ENCODE results near the gene BTN2A1. TPM values are rescaled to one million over a fixed set of nuclear protein-coding genes. Genes with fewer than 3 reads are reported as not detected.

BTN2A1 gene
- total RNA-seq, 1 experiment from 2014 or later: 11.2 TPM

DNA sequence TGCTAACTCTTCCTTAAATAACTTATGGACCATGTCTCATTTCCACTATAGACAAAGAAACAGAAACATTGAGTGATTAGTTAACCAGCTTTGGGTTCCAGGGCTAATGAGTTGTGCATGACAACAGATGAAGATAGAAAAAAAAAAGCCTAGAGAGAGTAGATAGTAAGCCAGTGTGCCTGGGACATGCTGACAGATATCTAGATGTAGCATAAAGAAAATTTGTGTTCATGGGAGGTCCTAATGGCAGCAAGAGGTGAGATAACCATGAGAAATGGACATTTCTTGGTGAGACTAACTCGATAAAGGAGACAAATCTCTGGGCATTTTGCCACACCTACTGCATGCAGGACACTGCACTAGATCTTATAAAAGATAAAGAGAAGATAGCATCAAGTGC, 20.2 kb upstream of the BTN2A1 start:
- Histone ChIP-seq H3K4me2 (ENCODE audit: low read length) (no peak overlapping the region), H3K9me2 (ENCODE audit: insufficient read depth) (no peaks in the 10 kb centered on the region), H3K9ac (ENCODE audit: low read length) (no peak overlapping the region), H3K4me1 (ENCODE audit: control insufficient read depth in 1 of 2, insufficient read depth in 2 of 2, low read length in 2 of 2) (peaks cover 0 to 13% of the 10 kb centered on the region in 2 experiments; a peak in 3 of 4 replicates), H4K20me1 (ENCODE audit: insufficient read depth) (no peaks in the 10 kb centered on the region), H2AFZ (ENCODE audit: low read depth, low read length, poor library complexity, severe bottlenecking) (no peak overlapping the region), H3K36me3 (ENCODE audit: control insufficient read depth in 1 of 2, insufficient read depth in 2 of 2, low read length in 2 of 2) (0 out of 4 replicates have a peak, but pooled peaks cover 0 to 3% of the 10 kb centered on the region in 2 experiments), H3K27me3 (ENCODE audit: insufficient read depth, low read length) (no peaks in the 10 kb centered on the region), H3K27ac (ENCODE audit: low read depth, low read length) (no peak overlapping the region), H3K4me3 (replicated peaks in 1 of 2; ENCODE audit: low read depth in 1 of 2, low read length in 2 of 2) (no peak overlapping the region), H3K9me3 (ENCODE audit: control insufficient read depth in 1 of 2, insufficient read depth in 1 of 2, low read depth in 1 of 2, low read length in 2 of 2) (peaks cover 0 to 7% of the 10 kb centered on the region in 2 experiments; a peak in 1 of 4 replicates), H3K79me2 (ENCODE audit: insufficient read depth, low read length) (no peaks in the 10 kb centered on the region)
- TF ChIP-seq POLR2AphosphoS5 (IDR thresholded peaks at IDR 0.05; ENCODE audit: low read depth, low read length) (no peak), FOSL1 (IDR thresholded peaks at IDR 0.05; ENCODE audit: low read depth) (no peak), CEBPB (IDR thresholded peaks at IDR 0.05; ENCODE audit: low read depth) (no peak), RAD21 (IDR thresholded peaks at IDR 0.05; ENCODE audit: low read depth) (no peak), SRF (IDR thresholded peaks at IDR 0.05; ENCODE audit: low read depth) (no peak), ZNF274 (IDR thresholded peaks at IDR 0.05; ENCODE audit: low read depth, low read length) (no peak), ELF1 (IDR thresholded peaks at IDR 0.05; ENCODE audit: borderline replicate concordance, low read depth) (no peak), POLR2A (IDR thresholded peaks at IDR 0.05; ENCODE audit: borderline replicate concordance, extremely low read depth, insufficient read depth, insufficient read length) (no peak), EZH2 (IDR thresholded peaks at IDR 0.05) (no peak)
- TF ChIP-seq, protein P1, sequence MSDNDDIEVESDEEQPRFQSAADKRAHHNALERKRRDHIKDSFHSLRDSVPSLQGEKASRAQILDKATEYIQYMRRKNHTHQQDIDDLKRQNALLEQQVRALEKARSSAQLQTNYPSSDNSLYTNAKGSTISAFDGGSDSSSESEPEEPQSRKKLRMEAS (IDR thresholded peaks at IDR 0.05): no peak
- TF ChIP-seq, protein P2, sequence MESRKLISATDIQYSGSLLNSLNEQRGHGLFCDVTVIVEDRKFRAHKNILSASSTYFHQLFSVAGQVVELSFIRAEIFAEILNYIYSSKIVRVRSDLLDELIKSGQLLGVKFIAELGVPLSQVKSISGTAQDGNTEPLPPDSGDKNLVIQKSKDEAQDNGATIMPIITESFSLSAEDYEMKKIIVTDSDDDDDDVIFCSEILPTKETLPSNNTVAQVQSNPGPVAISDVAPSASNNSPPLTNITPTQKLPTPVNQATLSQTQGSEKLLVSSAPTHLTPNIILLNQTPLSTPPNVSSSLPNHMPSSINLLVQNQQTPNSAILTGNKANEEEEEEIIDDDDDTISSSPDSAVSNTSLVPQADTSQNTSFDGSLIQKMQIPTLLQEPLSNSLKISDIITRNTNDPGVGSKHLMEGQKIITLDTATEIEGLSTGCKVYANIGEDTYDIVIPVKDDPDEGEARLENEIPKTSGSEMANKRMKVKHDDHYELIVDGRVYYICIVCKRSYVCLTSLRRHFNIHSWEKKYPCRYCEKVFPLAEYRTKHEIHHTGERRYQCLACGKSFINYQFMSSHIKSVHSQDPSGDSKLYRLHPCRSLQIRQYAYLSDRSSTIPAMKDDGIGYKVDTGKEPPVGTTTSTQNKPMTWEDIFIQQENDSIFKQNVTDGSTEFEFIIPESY (IDR thresholded peaks at IDR 0.05; ENCODE audit: extremely low read depth, insufficient replicate concordance, low read length): no peak
- TF ChIP-seq, protein P3, sequence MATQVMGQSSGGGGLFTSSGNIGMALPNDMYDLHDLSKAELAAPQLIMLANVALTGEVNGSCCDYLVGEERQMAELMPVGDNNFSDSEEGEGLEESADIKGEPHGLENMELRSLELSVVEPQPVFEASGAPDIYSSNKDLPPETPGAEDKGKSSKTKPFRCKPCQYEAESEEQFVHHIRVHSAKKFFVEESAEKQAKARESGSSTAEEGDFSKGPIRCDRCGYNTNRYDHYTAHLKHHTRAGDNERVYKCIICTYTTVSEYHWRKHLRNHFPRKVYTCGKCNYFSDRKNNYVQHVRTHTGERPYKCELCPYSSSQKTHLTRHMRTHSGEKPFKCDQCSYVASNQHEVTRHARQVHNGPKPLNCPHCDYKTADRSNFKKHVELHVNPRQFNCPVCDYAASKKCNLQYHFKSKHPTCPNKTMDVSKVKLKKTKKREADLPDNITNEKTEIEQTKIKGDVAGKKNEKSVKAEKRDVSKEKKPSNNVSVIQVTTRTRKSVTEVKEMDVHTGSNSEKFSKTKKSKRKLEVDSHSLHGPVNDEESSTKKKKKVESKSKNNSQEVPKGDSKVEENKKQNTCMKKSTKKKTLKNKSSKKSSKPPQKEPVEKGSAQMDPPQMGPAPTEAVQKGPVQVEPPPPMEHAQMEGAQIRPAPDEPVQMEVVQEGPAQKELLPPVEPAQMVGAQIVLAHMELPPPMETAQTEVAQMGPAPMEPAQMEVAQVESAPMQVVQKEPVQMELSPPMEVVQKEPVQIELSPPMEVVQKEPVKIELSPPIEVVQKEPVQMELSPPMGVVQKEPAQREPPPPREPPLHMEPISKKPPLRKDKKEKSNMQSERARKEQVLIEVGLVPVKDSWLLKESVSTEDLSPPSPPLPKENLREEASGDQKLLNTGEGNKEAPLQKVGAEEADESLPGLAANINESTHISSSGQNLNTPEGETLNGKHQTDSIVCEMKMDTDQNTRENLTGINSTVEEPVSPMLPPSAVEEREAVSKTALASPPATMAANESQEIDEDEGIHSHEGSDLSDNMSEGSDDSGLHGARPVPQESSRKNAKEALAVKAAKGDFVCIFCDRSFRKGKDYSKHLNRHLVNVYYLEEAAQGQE (IDR thresholded peaks at IDR 0.05; ENCODE audit: low read depth): no peak
- no TSS peak for BruUV-seq (replicated peaks)
- ChIA-PET POLR2A (no interaction called here), RAD21 (ENCODE audit: low non-redundant PET in 1 of 2, low total read pairs in 2 of 2, uncharacterized antibody in 2 of 2, unreplicated experiment in 2 of 2) (no interaction called here), CTCF (no interaction called here)
- DNase-seq (ENCODE audit: low read depth, low spot score): no peak
- intact Hi-C loops (cut with micrococcal nuclease): no loop called here
- ATAC-seq: no peak
